GM12878 (cell line): ENCODE data around the gene ABCD4. TPM values are rescaled to one million over a fixed set of nuclear protein-coding genes. Genes with fewer than 3 reads are reported as not detected.
A peak's percentile ranks its signal among the peaks of the same experiment; 100 is the strongest.

Experiments used
- ATAC-seq: fragments of 200-7000 bp; cut with Tn5 transposase; 3 replicates; pipeline ENCODE4 v1.9.1; 2020; ENCODE audit warnings: mild to moderate bottlenecking, moderate library complexity
- Bru-seq: library from RNA; stranded (reverse); fragments of 400-500 nt; gene quantifications from one replicate; lab custom pipeline; 2021; lab: Mats Ljungman, UMichigan
- BruChase-seq, 2 experiments: library from RNA; stranded (reverse); fragments of 400-500 nt; gene quantifications; one replicate each; lab custom pipeline; 2021; lab: Mats Ljungman, UMichigan
- BruUV-seq: library from RNA; stranded (reverse); fragments of 400-500 nt; replicated peaks from 2 replicates; lab custom pipeline; 2021; lab: Mats Ljungman, UMichigan
- CTCF ChIA-PET: fragments of 300-600 bp; sonication (Branson Sonifier 250); formaldehyde crosslinking; extraction: SDS; loops from one replicate; lab custom pipeline; 2021; ENCODE audit warnings: inconsistent platforms; lab: Yijun Ruan, JAX
- POLR2A ChIA-PET: fragments of 350-600 bp; formaldehyde crosslinking; extraction: SDS; loops from one replicate; lab custom pipeline; 2021; ENCODE audit warnings: inconsistent platforms; lab: Charles Lee
- RAD21 ChIA-PET: fragments of 300-600 bp; sonication (Branson Sonifier 250); formaldehyde crosslinking; loops from one replicate; lab custom pipeline; 2023; ENCODE audit warnings: antibody characterized with exemption; ENCODE audit not compliant: unreplicated experiment; lab: Charles Lee
- SMC1A ChIA-PET: fragments of 300-600 bp; sonication (Branson Sonifier 250); formaldehyde crosslinking; loops from one replicate; lab custom pipeline; 2023; ENCODE audit not compliant: unreplicated experiment, uncharacterized antibody; lab: Charles Lee
- DNase-seq: peaks from one replicate; pipeline ENCODE4 v3.0.0-alpha.2; 2011; ENCODE audit warnings: low read depth, low spot score
- FAIRE-seq: peaks from 3 replicates; lab custom pipeline; 2011; peaks lifted over from hg19 to GRCh38; lab: Jason Lieb, UNC
- H2AFZ ChIP-seq: 2 replicates; pipeline ENCODE4 v1.6.0; 2011; ENCODE audit warnings: low read depth, low read length, control low read depth; ENCODE audit not compliant: control insufficient read depth
- H3K27ac ChIP-seq: 2 replicates; pipeline ENCODE4 v1.5.1; 2011; ENCODE audit warnings: control low read depth; ENCODE audit not compliant: control insufficient read depth, insufficient read depth
- H3K27me3 ChIP-seq, 2 experiments: replicated peaks in 1 of 2; 2 replicates each; pipeline versions ENCODE4 v1.6.0 to v1.6.1; 2011; ENCODE audit warnings: low read length in 1 of 2; ENCODE audit not compliant: control insufficient read depth in 2 of 2, insufficient read depth in 2 of 2
- H3K36me3 ChIP-seq, 2 experiments: 2 replicates each; pipeline ENCODE4 v1.5.1; 2011; ENCODE audit warnings: low read length in 1 of 2; ENCODE audit not compliant: control insufficient read depth in 2 of 2, insufficient read depth in 2 of 2
- H3K4me1 ChIP-seq: 2 replicates; pipeline ENCODE4 v1.6.1; 2011; ENCODE audit warnings: mild to moderate bottlenecking, low read length, moderate library complexity, mixed read lengths; ENCODE audit not compliant: control insufficient read depth, insufficient read depth
- H3K4me2 ChIP-seq: 2 replicates; pipeline ENCODE4 v1.6.0; 2011; ENCODE audit warnings: control low read depth; ENCODE audit not compliant: control insufficient read depth, insufficient read depth
- H3K4me3 ChIP-seq: fragments of 200-600 bp; sonication (generic); 2 replicates; pipeline ENCODE4 v1.5.1; 2016
- H3K79me2 ChIP-seq: 2 replicates; pipeline ENCODE4 v1.6.0; 2011; ENCODE audit warnings: low read length; ENCODE audit not compliant: control insufficient read depth, insufficient read depth
- H3K9ac ChIP-seq: 2 replicates; pipeline ENCODE4 v1.8.0; 2011; ENCODE audit warnings: low read length, control low read depth, mixed read lengths; ENCODE audit not compliant: control insufficient read depth, insufficient read depth
- H3K9me3 ChIP-seq: replicated peaks from 3 replicates; pipeline ENCODE4 v1.5.1; 2011; ENCODE audit warnings: mild to moderate bottlenecking, low read length; ENCODE audit not compliant: control insufficient read depth, insufficient read depth
- H4K20me1 ChIP-seq: 2 replicates; pipeline ENCODE4 v1.6.0; 2011; ENCODE audit not compliant: control insufficient read depth, insufficient read depth
- BHLHE40 ChIP-seq, 2 experiments: fragments of 450-650 bp in 1 of 2; IDR thresholded peaks; 2 replicates each; pipeline ENCODE4 v1.6.1; 2011 to 2017; ENCODE audit warnings: low read depth in 2 of 2, borderline replicate concordance in 1 of 2, improper control_type of control experiment in 1 of 2, low read length in 1 of 2, mild to moderate bottlenecking in 1 of 2
- GATAD2B ChIP-seq: fragments of 450-650 bp; conservative IDR thresholded peaks from 2 replicates; pipeline ENCODE4 v1.6.1; 2017; ENCODE audit warnings: low read depth, mild to moderate bottlenecking, moderate library complexity
- HSF1 ChIP-seq: fragments of 150-350 bp; IDR thresholded peaks from 2 replicates; pipeline ENCODE4 v1.6.1; 2014; ENCODE audit warnings: mild to moderate bottlenecking, low read depth, low read length
- MEF2B ChIP-seq: fragments of 450-650 bp; IDR thresholded peaks from 2 replicates; pipeline ENCODE4 v1.6.1; 2018; ENCODE audit warnings: mild to moderate bottlenecking, moderate library complexity; ENCODE audit not compliant: partially characterized antibody, poor library complexity, severe bottlenecking
- POLR2AphosphoS5 ChIP-seq: IDR thresholded peaks from 2 replicates; pipeline ENCODE4 v1.6.1; 2011; ENCODE audit warnings: mild to moderate bottlenecking, low read length, inconsistent platforms
- TAF1 ChIP-seq: IDR thresholded peaks from 2 replicates; pipeline ENCODE4 v1.6.1; 2011; ENCODE audit warnings: mild to moderate bottlenecking, low read depth, low read length, borderline replicate concordance
- TCF3 ChIP-seq: IDR thresholded peaks from 2 replicates; pipeline ENCODE4 v1.6.1; 2012; ENCODE audit warnings: low read depth, mild to moderate bottlenecking, low read length, borderline replicate concordance; ENCODE audit not compliant: insufficient read depth
- WGBS: methylation state at CpG from one replicate; pipeline ENCODE4 v1.1.6; 2016; ENCODE audit warnings: low lambda C conversion rate; ENCODE audit not compliant: insufficient replicate concordance, insufficient coverage; ENCODE audit errors: missing lambda C conversion rate; 5-methylcytosine and 5-hydroxymethylcytosine counted together
- in situ Hi-C: fragments of 300-500 bp; cut with MboI; formaldehyde crosslinking; loops from 9 replicates; pipeline ENCODE4 v1.14.3; 2018; ENCODE audit warnings: mixed read lengths
- intact Hi-C: fragments of 100-400 bp; cut with micrococcal nuclease; formaldehyde crosslinking; loops from one replicate; pipeline ENCODE4 v1.14.2; 2022; ENCODE audit not compliant: unreplicated experiment
- long read RNA-seq, 2 experiments: library from polyadenylated mRNA; unstranded; transcript quantifications; one replicate each; pipeline ENCODE4 v2.0.0, GENCODE V29; 2019 to 2020
- polyA minus RNA-seq, 3 experiments: library from RNA; depleted of rRNA, polyadenylated mRNA; stranded (reverse); fragments of >200 nt; gene quantifications; 2 replicates each; pipeline ENCODE4 v1.2.3, GENCODE V29; 2011
- polyA plus RNA-seq, 11 experiments: library from polyadenylated mRNA; depleted of rRNA in 4 of 11; unstranded in 6 of 11; stranded (reverse) in 5 of 11; fragments of >200 nt; fragmentation: Nextera tagmentation in 4 of 11; fragmentation: Illumina TruSeq in 1 of 11; extraction: Ambion mirVana in 4 of 11; extraction: Trizol in 1 of 11; gene quantifications; 1 replicate in 1 of 11; 2 replicates in 10 of 11; pipeline versions ENCODE4 v1.2.1 to v1.2.3, GENCODE V29; 2011 to 2016; ENCODE audit warnings: inconsistent platforms in 2 of 11, missing spikeins in 2 of 11, low read depth in 1 of 11
- total RNA-seq, 4 experiments: library from RNA; depleted of rRNA in 3 of 4; stranded (reverse); fragments of >200 nt in 3 of 4; fragmentation: Illumina TruSeq in 1 of 4; extraction: Trizol in 1 of 4; gene quantifications; 2 replicates each; pipeline versions ENCODE4 v1.2.1 to v1.2.3, GENCODE V29; 2013 to 2021
- TF ChIP-seq, protein P1 (sequence below): fragments of 450-650 bp; IDR thresholded peaks from 2 replicates; pipeline ENCODE4 v1.6.1; 2018; ENCODE audit warnings: mild to moderate bottlenecking, low read depth, moderate library complexity; ENCODE audit not compliant: partially characterized antibody

Gene ABCD4
- total RNA-seq (2013; cell fraction: nucleolus; rRNA removed) = 133 and 139 TPM in 2 replicates
- total RNA-seq (2014; rRNA removed) (26.4 and 30.0 TPM in 2 replicates), total RNA-seq (2014; rRNA removed; fragmentation: Illumina TruSeq; extraction: Trizol) (12.3 and 12.9 TPM in 2 replicates), total RNA-seq (2021) (26.1 and 29.5 TPM in 2 replicates), polyA plus RNA-seq (2011; rRNA removed) (14.4 and 17.9 TPM in 2 replicates), polyA plus RNA-seq (2014; fragmentation: Illumina TruSeq; extraction: Trizol) (12.9 and 22.5 TPM in 2 replicates), polyA plus RNA-seq (2014; fragmentation: Nextera tagmentation; extraction: Ambion mirVana) (1 to 10 TPM; 5.7 to 6.2 TPM), polyA plus RNA-seq (2014; rRNA removed) (24.2 and 29.0 TPM in 2 replicates), polyA plus RNA-seq (2016; fragmentation: Nextera tagmentation; extraction: Ambion mirVana) (10 to 100 TPM; 24.2 to 24.7 TPM), polyA minus RNA-seq (2011; rRNA and poly(A)+ RNA removed) (26.9 and 29.8 TPM in 2 replicates), Bru-seq, nascent RNA (percentile 79 among the genes with signal in this experiment), BruChase-seq, experiment 1, labeled RNA remaining after a 6-hour chase (percentile 85 among the genes with signal in this experiment), BruChase-seq, experiment 2, labeled RNA remaining after a 2-hour chase (percentile 88 among the genes with signal in this experiment)
- polyA plus RNA-seq (2011; ENCODE audit: low read depth) = 16.1 TPM
- 25.2 and 27.1 TPM in 2 replicates for polyA plus RNA-seq (2011; cell fraction: cytosol; rRNA removed)
- 134 and 154 TPM in 2 replicates for polyA plus RNA-seq (2011; cell fraction: nucleus; rRNA removed)
- polyA plus RNA-seq (2012) = 24.0 and 32.0 TPM in 2 replicates
- polyA minus RNA-seq (2011; cell fraction: cytosol; rRNA and poly(A)+ RNA removed) = 11.2 and 15.0 TPM in 2 replicates
- 42.8 and 71.7 TPM in 2 replicates for polyA minus RNA-seq (2011; cell fraction: nucleus; rRNA and poly(A)+ RNA removed)
- long read RNA-seq, experiment 1, transcript ABCD4-218 (18 exons, 1,842 nt) = major isoform, 6 of 20 reads
- long read RNA-seq, experiment 1, partial matches to known transcripts = 2 of 20 reads
- long read RNA-seq, experiment 1, other reads (novel, unspliced or antisense) = 8 of 20 reads
- long read RNA-seq, experiment 2, transcript ABCD4-201 (19 exons, 3,003 nt) = minor isoform, 15 of 109 reads
- long read RNA-seq, experiment 2, transcript ABCD4-218 (18 exons, 1,842 nt) = major isoform, 19 of 109 reads
- long read RNA-seq, experiment 2, partial matches to known transcripts = 18 of 109 reads
- long read RNA-seq, experiment 2, other reads (novel, unspliced or antisense) = 51 of 109 reads

DNA sequence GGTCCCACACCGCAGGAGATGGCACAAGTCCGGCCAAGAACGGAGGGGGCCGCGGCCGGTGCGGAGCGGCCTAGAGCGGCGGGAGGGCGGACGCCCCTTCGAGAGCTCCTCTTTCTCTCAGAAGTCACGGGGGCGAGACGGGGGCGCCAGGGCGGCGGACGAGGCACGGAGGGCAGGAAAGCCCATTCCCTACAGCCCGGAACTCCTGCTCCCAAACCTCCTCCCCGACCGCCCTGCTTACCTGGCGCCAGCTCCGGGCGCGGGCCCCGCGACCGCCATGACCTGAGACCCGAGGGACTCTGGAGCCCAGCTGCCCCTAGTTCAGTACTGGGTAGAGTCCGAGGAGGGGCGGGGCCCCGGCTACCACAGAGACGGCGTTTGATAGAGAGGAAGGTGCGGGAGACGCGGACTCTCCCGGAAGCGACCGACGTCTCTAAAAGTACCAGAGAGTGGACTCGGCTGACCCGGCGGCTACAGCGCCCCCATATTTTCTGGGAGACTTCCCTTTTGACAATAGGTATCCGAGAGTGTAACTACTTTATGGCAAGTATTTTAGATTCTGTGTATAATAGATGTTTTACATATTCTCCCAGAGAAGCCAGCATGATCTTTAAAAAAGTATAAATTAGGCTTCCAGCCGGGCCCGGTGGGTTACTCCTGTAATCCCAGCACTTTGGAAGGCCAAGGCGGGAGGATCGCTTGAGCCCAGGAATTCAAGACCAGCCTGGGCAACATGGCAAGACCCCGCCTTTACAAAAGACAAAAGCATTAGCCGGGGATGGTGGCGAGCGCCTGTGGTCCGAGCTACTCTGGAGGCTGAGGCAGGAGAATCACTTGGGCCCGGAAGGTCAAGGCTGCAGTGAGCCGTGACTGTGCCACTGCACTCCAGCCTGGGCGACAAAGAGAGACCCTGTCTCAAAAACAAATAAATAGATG lies at the start of gene ABCD4:
Gene ABCD4 (minus strand): TSS at position 301 of the 936 bp plus-strand sequence. CDS start 22 bp downstream, at position 279.
- ChIA-PET SMC1A (interaction anchor here (1.5 kb wide), 1 partner anchor 8 kb away, joined by 3 read pairs; no protein-coding TSS in a partner anchor), POLR2A (interaction anchor here (0.6 kb wide), 1 partner anchor 545 kb away, joined by 3 read pairs; no protein-coding TSS in a partner anchor), CTCF (interaction anchor here (1.2 to 1.9 kb wide), 3 partner anchors 8 to 16 kb away, joined by 3 to 4 read pairs (median 4); no protein-coding TSS in a partner anchor), RAD21 (no interaction called here)
- peak within 1 kb of the TSS; percentile 79 for H3K9ac ChIP-seq
- FAIRE-seq (peak; percentile 96), DNase-seq (peak; percentile 59), ATAC-seq (peak; percentile 99)
- peak within 1 kb of the TSS; percentile 90 for H2AFZ ChIP-seq
- 11% methylated on average over 61 of the region's 61 CpGs for WGBS
- intact Hi-C loops = no loop called here
- H3K27ac ChIP-seq = peak within 1 kb of the TSS; percentile 61
- H4K20me1 ChIP-seq = no peaks in the 10 kb centered on the region
- H3K9me3 ChIP-seq = no peaks in the 10 kb centered on the region
- in situ Hi-C loops = no loop called here
- H3K27me3 ChIP-seq = no peaks in the 10 kb centered on the region
- TSS peak; percentile 73 for BruUV-seq
- peak within 1 kb of the TSS; percentile 80 for H3K4me2 ChIP-seq
- H3K4me1 ChIP-seq = no peaks in the 10 kb centered on the region
- peak within 1 kb of the TSS; percentile 93 for H3K4me3 ChIP-seq
- peaks cover 17% of the 10 kb centered on the region for H3K79me2 ChIP-seq
- H3K36me3 ChIP-seq = no peaks in the 10 kb centered on the region; a peak in 1 of 4 replicates
- TF ChIP-seq TCF3 = 0 out of 2 replicates have a peak, but pooled peaks have one; percentile 61
- TF ChIP-seq POLR2AphosphoS5 = peak; percentile 88
- peak; percentile 81 for TF ChIP-seq TAF1
- TF ChIP-seq GATAD2B = peak; percentile 63
- TF ChIP-seq, protein P1, sequence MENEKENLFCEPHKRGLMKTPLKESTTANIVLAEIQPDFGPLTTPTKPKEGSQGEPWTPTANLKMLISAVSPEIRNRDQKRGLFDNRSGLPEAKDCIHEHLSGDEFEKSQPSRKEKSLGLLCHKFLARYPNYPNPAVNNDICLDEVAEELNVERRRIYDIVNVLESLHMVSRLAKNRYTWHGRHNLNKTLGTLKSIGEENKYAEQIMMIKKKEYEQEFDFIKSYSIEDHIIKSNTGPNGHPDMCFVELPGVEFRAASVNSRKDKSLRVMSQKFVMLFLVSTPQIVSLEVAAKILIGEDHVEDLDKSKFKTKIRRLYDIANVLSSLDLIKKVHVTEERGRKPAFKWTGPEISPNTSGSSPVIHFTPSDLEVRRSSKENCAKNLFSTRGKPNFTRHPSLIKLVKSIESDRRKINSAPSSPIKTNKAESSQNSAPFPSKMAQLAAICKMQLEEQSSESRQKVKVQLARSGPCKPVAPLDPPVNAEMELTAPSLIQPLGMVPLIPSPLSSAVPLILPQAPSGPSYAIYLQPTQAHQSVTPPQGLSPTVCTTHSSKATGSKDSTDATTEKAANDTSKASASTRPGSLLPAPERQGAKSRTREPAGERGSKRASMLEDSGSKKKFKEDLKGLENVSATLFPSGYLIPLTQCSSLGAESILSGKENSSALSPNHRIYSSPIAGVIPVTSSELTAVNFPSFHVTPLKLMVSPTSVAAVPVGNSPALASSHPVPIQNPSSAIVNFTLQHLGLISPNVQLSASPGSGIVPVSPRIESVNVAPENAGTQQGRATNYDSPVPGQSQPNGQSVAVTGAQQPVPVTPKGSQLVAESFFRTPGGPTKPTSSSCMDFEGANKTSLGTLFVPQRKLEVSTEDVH = peak; percentile 34
- TF ChIP-seq BHLHE40 (IDR thresholded peaks at IDR 0.05; ENCODE audit: borderline replicate concordance in 1 of 2, low read depth in 2 of 2, low read length in 1 of 2) = peak; percentile 34 to 45; a peak in 2 of 4 replicates
- TF ChIP-seq HSF1 = 0 out of 2 replicates have a peak, but pooled peaks have one; percentile 3
- no peak for TF ChIP-seq MEF2B
